SU-DHL-6 (cell line): ENCODE data around the gene PREX1.

Source experiments
- EZH2phosphoT487 ChIP-seq: fragments of 200-600 bp; sonication (generic), shearing (Covaris generic); conservative IDR thresholded peaks from 2 replicates; pipeline ENCODE4 v1.6.1; 2018; ENCODE audit warnings: mild to moderate bottlenecking, antibody characterized with exemption, low read length, moderate library complexity, mixed read lengths
- TF ChIP-seq, protein P1 (sequence below): fragments of 200-600 bp; sonication (generic); IDR thresholded peaks from one replicate; pipeline ENCODE4 v1.5.1; 2017; ENCODE audit warnings: antibody characterized with exemption, mild to moderate bottlenecking, low read length, moderate library complexity; ENCODE audit not compliant: insufficient read depth, poor library complexity, severe bottlenecking

DNA sequence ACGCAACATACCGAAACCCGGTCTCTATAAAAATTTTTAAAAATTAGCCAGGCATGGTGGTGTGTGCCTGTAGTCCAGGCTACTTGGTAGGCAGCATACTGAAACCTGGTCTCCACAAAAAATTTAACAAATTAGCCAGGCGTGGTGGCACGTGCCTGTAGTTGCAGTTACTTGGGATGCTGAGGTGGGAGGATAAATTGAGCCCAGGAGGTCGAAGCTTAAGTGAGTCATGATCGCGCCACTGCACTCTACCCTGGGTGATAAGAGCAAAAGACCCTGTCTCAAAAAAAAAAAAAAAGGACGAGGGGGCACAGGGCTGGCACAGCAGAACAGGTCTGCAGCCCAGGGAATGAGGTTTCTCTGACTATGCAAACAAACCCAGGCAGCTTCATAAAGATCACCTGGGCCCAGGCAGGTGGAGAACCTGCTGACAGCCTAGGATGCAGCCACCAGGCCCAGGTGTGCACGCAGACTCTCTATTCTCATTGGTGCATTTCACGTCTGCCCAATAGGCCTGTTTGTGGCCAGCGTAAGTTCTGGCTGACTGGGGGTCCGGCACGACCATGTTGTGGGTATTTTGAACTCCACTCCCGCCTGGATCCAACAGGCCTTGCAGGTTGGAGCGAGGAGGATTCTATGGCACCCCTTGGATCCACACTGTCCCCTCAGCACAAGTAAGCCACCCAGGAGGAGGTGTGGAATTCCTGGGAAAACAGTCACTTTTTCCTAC is 204.5 kb downstream of the PREX1 start:
- TF ChIP-seq, protein P1, sequence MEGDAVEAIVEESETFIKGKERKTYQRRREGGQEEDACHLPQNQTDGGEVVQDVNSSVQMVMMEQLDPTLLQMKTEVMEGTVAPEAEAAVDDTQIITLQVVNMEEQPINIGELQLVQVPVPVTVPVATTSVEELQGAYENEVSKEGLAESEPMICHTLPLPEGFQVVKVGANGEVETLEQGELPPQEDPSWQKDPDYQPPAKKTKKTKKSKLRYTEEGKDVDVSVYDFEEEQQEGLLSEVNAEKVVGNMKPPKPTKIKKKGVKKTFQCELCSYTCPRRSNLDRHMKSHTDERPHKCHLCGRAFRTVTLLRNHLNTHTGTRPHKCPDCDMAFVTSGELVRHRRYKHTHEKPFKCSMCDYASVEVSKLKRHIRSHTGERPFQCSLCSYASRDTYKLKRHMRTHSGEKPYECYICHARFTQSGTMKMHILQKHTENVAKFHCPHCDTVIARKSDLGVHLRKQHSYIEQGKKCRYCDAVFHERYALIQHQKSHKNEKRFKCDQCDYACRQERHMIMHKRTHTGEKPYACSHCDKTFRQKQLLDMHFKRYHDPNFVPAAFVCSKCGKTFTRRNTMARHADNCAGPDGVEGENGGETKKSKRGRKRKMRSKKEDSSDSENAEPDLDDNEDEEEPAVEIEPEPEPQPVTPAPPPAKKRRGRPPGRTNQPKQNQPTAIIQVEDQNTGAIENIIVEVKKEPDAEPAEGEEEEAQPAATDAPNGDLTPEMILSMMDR = no peak
- TF ChIP-seq EZH2phosphoT487 = no peak
